Measurements from ENCODE around the gene CCDC93.

Gene CCDC93

GRCh38 chr2:117942551-117942950 lies 71.3 kb downstream of the CCDC93 start:
- TF ChIP-seq CTCF (IDR thresholded peaks at IDR 0.05; ENCODE audit: control extremely low read depth, extremely low read depth, low read depth, missing control alignments): no peak
- DNase-seq (ENCODE audit: extremely low spot score): no peak
- CTCF ChIA-PET: interaction anchor here (0.9 to 2.6 kb wide), 3 partner anchors 19 to 128 kb away, joined by 3 to 10 read pairs (median 7); partner anchors contain the start of gene DDX18
- POLR2A ChIA-PET: no interaction called here

GRCh38 chr2:117941693-117942092 lies 72.2 kb downstream of the CCDC93 start:
- DNase-seq (ENCODE audit: extremely low spot score): no peak
- no peak for TF ChIP-seq CTCF (IDR thresholded peaks at IDR 0.05; ENCODE audit: control extremely low read depth, extremely low read depth, low read depth, missing control alignments)
- POLR2A ChIA-PET: no interaction called here
- CTCF ChIA-PET: interaction anchor here (1.7 to 2.6 kb wide), 2 partner anchors 19 to 127 kb away, joined by 7 to 10 read pairs; partner anchors contain the start of gene DDX18

GRCh38 chr2:117940436-117940835 lies 73.4 kb downstream of the CCDC93 start:
- ChIA-PET CTCF (interaction anchor here (0.9 to 2.6 kb wide), 4 partner anchors 10 to 32 kb away, joined by 3 to 9 read pairs (median 5); no protein-coding TSS in a partner anchor), POLR2A (no interaction called here)
- DNase-seq (ENCODE audit: extremely low spot score): no peak
- no peak for TF ChIP-seq CTCF (IDR thresholded peaks at IDR 0.05; ENCODE audit: control extremely low read depth, extremely low read depth, low read depth, missing control alignments)

- ChIA-PET CTCF (no interaction called here), POLR2A (no interaction called here)
- no peak for TF ChIP-seq CTCF (IDR thresholded peaks at IDR 0.05; ENCODE audit: control extremely low read depth, extremely low read depth, low read depth, missing control alignments)
- no peak for DNase-seq (ENCODE audit: extremely low spot score)
Observed at GRCh38 chr2:117938611-117939010, 75.3 kb downstream of the CCDC93 start.

GRCh38 chr2:117936871-117937428 lies 76.9 kb downstream of the CCDC93 start:
- CTCF ChIA-PET: interaction anchor here (1.0 to 1.7 kb wide), 2 partner anchors 59 to 67 kb away, joined by 3 to 9 read pairs; no protein-coding TSS in a partner anchor
- POLR2A ChIA-PET: no interaction called here
- no peak for TF ChIP-seq CTCF (IDR thresholded peaks at IDR 0.05; ENCODE audit: control extremely low read depth, extremely low read depth, low read depth, missing control alignments)
- no peak for DNase-seq (ENCODE audit: extremely low spot score)

- CTCF ChIA-PET: interaction anchor here (0.6 to 1.7 kb wide), 2 partner anchors 68 to 122 kb away, joined by 3 to 9 read pairs; partner anchors contain the start of gene DDX18
- POLR2A ChIA-PET: no interaction called here
- no peak for DNase-seq (ENCODE audit: extremely low spot score)
Observed at GRCh38 chr2:117935954-117936353, 77.9 kb downstream of the CCDC93 start.

More at GRCh38 chr2:117935954-117936353, 77.9 kb downstream of the CCDC93 start:
- TF ChIP-seq CTCF (IDR thresholded peaks at IDR 0.05; ENCODE audit: control extremely low read depth, extremely low read depth, low read depth, missing control alignments): no peak

Data from GM10248 (cell line).